Osteocyte (in vitro differentiated cells): ENCODE data around the gene ITFG2. TPM values are rescaled to one million over a fixed set of nuclear protein-coding genes. Genes with fewer than 3 reads are reported as not detected.

Experiments used
- DNase-seq: peaks from one replicate; pipeline ENCODE4 v3.0.0; 2021; ENCODE audit warnings: mixed read lengths; ENCODE audit not compliant: unreplicated experiment; ENCODE audit errors: extremely low spot score
- H3K27ac Mint-ChIP-seq: one replicate; pipeline ENCODE4 v1.8.0; 2021; ENCODE audit warnings: mild to moderate bottlenecking, mixed read lengths; ENCODE audit not compliant: unreplicated experiment
- H3K27me3 Mint-ChIP-seq: one replicate; pipeline ENCODE4 v1.8.0; 2021; ENCODE audit warnings: mixed read lengths; ENCODE audit not compliant: unreplicated experiment
- H3K36me3 Mint-ChIP-seq: one replicate; pipeline ENCODE4 v1.8.0; 2021; ENCODE audit warnings: mixed read lengths; ENCODE audit not compliant: unreplicated experiment
- H3K4me1 Mint-ChIP-seq: one replicate; pipeline ENCODE4 v1.8.0; 2021; ENCODE audit warnings: mixed read lengths; ENCODE audit not compliant: unreplicated experiment
- H3K4me3 Mint-ChIP-seq: one replicate; pipeline ENCODE4 v1.8.0; 2021; ENCODE audit warnings: mild to moderate bottlenecking, moderate library complexity, mixed read lengths; ENCODE audit not compliant: unreplicated experiment
- H3K9me3 Mint-ChIP-seq: one replicate; pipeline ENCODE4 v1.8.0; 2021; ENCODE audit warnings: mixed read lengths; ENCODE audit not compliant: unreplicated experiment
- CTCF ChIP-seq: fragments of 200-600 bp; sonication (generic); IDR thresholded peaks from 2 replicates; pipeline ENCODE4 v1.5.0; 2021; ENCODE audit warnings: antibody characterized with exemption, mild to moderate bottlenecking, moderate library complexity
- total RNA-seq: library from RNA; stranded (reverse); gene quantifications from 2 replicates; pipeline ENCODE4 v1.2.1, GENCODE V29; 2021

Gene ITFG2
- total RNA-seq, 1 donor from 2014 or later: 35.4 TPM

- DNase-seq: no peak
Observed at GRCh38 chr12:2832550-2833127, 20.2 kb downstream of the ITFG2 start.

GRCh38 chr12:2833327-2833726 lies 20.9 kb downstream of the ITFG2 start:
- Mint-ChIP-seq H3K27ac (no peak overlapping the region), H3K36me3 (peaks cover 17% of the 10 kb centered on the region), H3K27me3 (no peaks in the 10 kb centered on the region), H3K4me1 (peaks cover 15% of the 10 kb centered on the region), H3K9me3 (no peaks in the 10 kb centered on the region), H3K4me3 (no peak overlapping the region)
- TF ChIP-seq CTCF: no peak
- DNase-seq: no peak

More at GRCh38 chr12:2832550-2833127, 20.2 kb downstream of the ITFG2 start:
- Mint-ChIP-seq H3K4me3 (no peak overlapping the region), H3K36me3 (peaks cover 22% of the 10 kb centered on the region), H3K9me3 (no peaks in the 10 kb centered on the region), H3K4me1 (peaks cover 15% of the 10 kb centered on the region), H3K27me3 (no peaks in the 10 kb centered on the region), H3K27ac (no peak overlapping the region)
- no peak for TF ChIP-seq CTCF

- H3K27ac Mint-ChIP-seq: no peak overlapping the region
Observed at GRCh38 chr12:2833810-2834209, 21.3 kb downstream of the ITFG2 start.

GRCh38 chr12:2834581-2835491 lies 22.4 kb downstream of the ITFG2 start, which contains the start of gene NRIP2:
Gene NRIP2 (minus strand): TSS chr12:2835035. CDS start chr12:2834983, 52 bp downstream.
- no peaks in the 10 kb centered on the region for H3K27me3 Mint-ChIP-seq
- no peaks in the 10 kb centered on the region for H3K9me3 Mint-ChIP-seq
- H3K4me3 Mint-ChIP-seq: no peak within 1 kb of the TSS
- H3K4me1 Mint-ChIP-seq: peaks cover 15% of the 10 kb centered on the region
- peak; percentile 28 for TF ChIP-seq CTCF
- H3K27ac Mint-ChIP-seq: peak within 1 kb of the TSS; percentile 68
- peaks cover 15% of the 10 kb centered on the region for H3K36me3 Mint-ChIP-seq
- peak; percentile 89 for DNase-seq

More at GRCh38 chr12:2833810-2834209, 21.3 kb downstream of the ITFG2 start:
- no peak for TF ChIP-seq CTCF
- H3K9me3 Mint-ChIP-seq: no peaks in the 10 kb centered on the region
- H3K27me3 Mint-ChIP-seq: no peaks in the 10 kb centered on the region
- no peak for DNase-seq
- peaks cover 16% of the 10 kb centered on the region for H3K36me3 Mint-ChIP-seq
- peaks cover 15% of the 10 kb centered on the region for H3K4me1 Mint-ChIP-seq
- no peak overlapping the region for H3K4me3 Mint-ChIP-seq
